GM23338 (cell line): ENCODE data around the gene MAD1L1.

Source experiments
- CREB1 ChIP-seq: fragments of 250-450 bp; sonication (Bioruptor Pico); IDR thresholded peaks from 2 replicates; pipeline ENCODE4 v1.5.0; 2020; ENCODE audit warnings: low read depth, mild to moderate bottlenecking, moderate library complexity
- EZH2 ChIP-seq: fragments of 200-600 bp; sonication (generic); IDR thresholded peaks from one replicate; pipeline ENCODE4 v1.8.0; 2017; ENCODE audit warnings: antibody characterized with exemption, mild to moderate bottlenecking, low read depth; ENCODE audit not compliant: unreplicated experiment
- EZH2phosphoT487 ChIP-seq: fragments of 200-600 bp; sonication (generic); IDR thresholded peaks from one replicate; pipeline ENCODE4 v1.8.1; 2018; ENCODE audit warnings: antibody characterized with exemption; ENCODE audit not compliant: unreplicated experiment
- JUNB ChIP-seq: IDR thresholded peaks from one replicate; pipeline ENCODE4 v1.6.1; 2016; ENCODE audit warnings: antibody characterized with exemption; ENCODE audit not compliant: unreplicated experiment
- POLR2AphosphoS5 ChIP-seq: IDR thresholded peaks from 2 replicates; pipeline ENCODE4 v1.6.1; 2016; ENCODE audit warnings: antibody characterized with exemption, low read depth
- STAT1 ChIP-seq: IDR thresholded peaks from one replicate; pipeline ENCODE4 v1.6.1; 2016; ENCODE audit warnings: antibody characterized with exemption; ENCODE audit not compliant: unreplicated experiment
- ZNF331 ChIP-seq: fragments of 250-450 bp; sonication (Bioruptor Pico); IDR thresholded peaks from 2 replicates; pipeline ENCODE4 v1.5.0; 2020; ENCODE audit warnings: low read depth, mild to moderate bottlenecking, moderate library complexity
- TF ChIP-seq, protein P1 (sequence below), 2 experiments: fragments of 200-600 bp in 1 of 2; sonication (generic) in 1 of 2; conservative IDR thresholded peaks; 2 replicates each; pipeline versions ENCODE4 v1.5.1 to v1.6.1; 2016 to 2017; ENCODE audit warnings: antibody characterized with exemption in 2 of 2, low read depth in 2 of 2, mild to moderate bottlenecking in 2 of 2, moderate library complexity in 1 of 2
- TF ChIP-seq, protein P2 (sequence below): IDR thresholded peaks from one replicate; pipeline ENCODE4 v1.6.1; 2018; ENCODE audit warnings: antibody characterized with exemption; ENCODE audit not compliant: unreplicated experiment
- TF ChIP-seq, protein P3 (sequence below): fragments of 250-450 bp; sonication (Bioruptor Pico); IDR thresholded peaks from 2 replicates; pipeline ENCODE4 v1.5.0; 2020; ENCODE audit warnings: mild to moderate bottlenecking, moderate library complexity

DNA sequence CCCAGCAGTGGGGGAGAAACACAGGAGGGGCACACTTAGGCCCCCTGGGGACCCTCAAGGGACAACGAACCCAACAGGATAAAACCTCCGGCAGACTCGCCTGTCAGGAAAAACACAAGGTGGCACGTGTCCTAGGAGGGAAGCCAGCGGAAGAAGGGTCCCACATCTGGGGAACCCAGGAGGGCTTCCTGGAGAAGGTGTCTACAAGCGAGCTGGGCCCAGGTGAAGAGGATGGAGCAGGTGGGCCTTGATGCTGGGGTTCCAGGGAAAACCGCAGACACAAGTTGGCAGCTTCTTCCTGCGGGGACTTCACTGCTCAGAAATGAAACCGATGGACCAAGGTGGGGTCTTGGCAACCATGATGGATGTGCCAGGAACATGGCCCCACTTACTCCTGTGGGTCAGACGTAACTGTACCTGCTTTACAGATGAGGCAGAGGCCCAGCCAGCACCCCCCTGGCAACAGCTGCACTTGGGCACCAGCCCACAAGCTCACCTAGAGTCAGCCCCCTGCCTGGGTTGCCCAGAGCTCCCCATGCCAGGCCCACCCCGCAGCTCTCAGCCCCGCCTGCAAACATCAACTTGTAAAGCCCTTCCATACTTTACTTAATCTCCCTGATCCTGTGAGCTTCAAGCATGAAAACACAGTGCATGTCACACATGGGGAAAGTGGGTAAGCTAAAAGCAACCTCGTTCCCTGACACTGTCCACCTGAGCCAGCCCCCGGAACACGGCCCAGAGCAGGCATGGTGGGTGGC lies 337.7 kb downstream of the MAD1L1 start:
- TF ChIP-seq, protein P1, sequence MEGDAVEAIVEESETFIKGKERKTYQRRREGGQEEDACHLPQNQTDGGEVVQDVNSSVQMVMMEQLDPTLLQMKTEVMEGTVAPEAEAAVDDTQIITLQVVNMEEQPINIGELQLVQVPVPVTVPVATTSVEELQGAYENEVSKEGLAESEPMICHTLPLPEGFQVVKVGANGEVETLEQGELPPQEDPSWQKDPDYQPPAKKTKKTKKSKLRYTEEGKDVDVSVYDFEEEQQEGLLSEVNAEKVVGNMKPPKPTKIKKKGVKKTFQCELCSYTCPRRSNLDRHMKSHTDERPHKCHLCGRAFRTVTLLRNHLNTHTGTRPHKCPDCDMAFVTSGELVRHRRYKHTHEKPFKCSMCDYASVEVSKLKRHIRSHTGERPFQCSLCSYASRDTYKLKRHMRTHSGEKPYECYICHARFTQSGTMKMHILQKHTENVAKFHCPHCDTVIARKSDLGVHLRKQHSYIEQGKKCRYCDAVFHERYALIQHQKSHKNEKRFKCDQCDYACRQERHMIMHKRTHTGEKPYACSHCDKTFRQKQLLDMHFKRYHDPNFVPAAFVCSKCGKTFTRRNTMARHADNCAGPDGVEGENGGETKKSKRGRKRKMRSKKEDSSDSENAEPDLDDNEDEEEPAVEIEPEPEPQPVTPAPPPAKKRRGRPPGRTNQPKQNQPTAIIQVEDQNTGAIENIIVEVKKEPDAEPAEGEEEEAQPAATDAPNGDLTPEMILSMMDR (conservative IDR thresholded peaks at IDR 0.05; ENCODE audit: low read depth in 2 of 2) = no peak
- no peak for TF ChIP-seq JUNB
- no peak for TF ChIP-seq POLR2AphosphoS5
- TF ChIP-seq EZH2 = no peak
- no peak for TF ChIP-seq EZH2phosphoT487
- TF ChIP-seq, protein P2, sequence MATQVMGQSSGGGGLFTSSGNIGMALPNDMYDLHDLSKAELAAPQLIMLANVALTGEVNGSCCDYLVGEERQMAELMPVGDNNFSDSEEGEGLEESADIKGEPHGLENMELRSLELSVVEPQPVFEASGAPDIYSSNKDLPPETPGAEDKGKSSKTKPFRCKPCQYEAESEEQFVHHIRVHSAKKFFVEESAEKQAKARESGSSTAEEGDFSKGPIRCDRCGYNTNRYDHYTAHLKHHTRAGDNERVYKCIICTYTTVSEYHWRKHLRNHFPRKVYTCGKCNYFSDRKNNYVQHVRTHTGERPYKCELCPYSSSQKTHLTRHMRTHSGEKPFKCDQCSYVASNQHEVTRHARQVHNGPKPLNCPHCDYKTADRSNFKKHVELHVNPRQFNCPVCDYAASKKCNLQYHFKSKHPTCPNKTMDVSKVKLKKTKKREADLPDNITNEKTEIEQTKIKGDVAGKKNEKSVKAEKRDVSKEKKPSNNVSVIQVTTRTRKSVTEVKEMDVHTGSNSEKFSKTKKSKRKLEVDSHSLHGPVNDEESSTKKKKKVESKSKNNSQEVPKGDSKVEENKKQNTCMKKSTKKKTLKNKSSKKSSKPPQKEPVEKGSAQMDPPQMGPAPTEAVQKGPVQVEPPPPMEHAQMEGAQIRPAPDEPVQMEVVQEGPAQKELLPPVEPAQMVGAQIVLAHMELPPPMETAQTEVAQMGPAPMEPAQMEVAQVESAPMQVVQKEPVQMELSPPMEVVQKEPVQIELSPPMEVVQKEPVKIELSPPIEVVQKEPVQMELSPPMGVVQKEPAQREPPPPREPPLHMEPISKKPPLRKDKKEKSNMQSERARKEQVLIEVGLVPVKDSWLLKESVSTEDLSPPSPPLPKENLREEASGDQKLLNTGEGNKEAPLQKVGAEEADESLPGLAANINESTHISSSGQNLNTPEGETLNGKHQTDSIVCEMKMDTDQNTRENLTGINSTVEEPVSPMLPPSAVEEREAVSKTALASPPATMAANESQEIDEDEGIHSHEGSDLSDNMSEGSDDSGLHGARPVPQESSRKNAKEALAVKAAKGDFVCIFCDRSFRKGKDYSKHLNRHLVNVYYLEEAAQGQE = no peak
- no peak for TF ChIP-seq CREB1 (CRISPR knock-in tag)
- TF ChIP-seq ZNF331 (CRISPR knock-in tag) = no peak
- TF ChIP-seq, protein P3, sequence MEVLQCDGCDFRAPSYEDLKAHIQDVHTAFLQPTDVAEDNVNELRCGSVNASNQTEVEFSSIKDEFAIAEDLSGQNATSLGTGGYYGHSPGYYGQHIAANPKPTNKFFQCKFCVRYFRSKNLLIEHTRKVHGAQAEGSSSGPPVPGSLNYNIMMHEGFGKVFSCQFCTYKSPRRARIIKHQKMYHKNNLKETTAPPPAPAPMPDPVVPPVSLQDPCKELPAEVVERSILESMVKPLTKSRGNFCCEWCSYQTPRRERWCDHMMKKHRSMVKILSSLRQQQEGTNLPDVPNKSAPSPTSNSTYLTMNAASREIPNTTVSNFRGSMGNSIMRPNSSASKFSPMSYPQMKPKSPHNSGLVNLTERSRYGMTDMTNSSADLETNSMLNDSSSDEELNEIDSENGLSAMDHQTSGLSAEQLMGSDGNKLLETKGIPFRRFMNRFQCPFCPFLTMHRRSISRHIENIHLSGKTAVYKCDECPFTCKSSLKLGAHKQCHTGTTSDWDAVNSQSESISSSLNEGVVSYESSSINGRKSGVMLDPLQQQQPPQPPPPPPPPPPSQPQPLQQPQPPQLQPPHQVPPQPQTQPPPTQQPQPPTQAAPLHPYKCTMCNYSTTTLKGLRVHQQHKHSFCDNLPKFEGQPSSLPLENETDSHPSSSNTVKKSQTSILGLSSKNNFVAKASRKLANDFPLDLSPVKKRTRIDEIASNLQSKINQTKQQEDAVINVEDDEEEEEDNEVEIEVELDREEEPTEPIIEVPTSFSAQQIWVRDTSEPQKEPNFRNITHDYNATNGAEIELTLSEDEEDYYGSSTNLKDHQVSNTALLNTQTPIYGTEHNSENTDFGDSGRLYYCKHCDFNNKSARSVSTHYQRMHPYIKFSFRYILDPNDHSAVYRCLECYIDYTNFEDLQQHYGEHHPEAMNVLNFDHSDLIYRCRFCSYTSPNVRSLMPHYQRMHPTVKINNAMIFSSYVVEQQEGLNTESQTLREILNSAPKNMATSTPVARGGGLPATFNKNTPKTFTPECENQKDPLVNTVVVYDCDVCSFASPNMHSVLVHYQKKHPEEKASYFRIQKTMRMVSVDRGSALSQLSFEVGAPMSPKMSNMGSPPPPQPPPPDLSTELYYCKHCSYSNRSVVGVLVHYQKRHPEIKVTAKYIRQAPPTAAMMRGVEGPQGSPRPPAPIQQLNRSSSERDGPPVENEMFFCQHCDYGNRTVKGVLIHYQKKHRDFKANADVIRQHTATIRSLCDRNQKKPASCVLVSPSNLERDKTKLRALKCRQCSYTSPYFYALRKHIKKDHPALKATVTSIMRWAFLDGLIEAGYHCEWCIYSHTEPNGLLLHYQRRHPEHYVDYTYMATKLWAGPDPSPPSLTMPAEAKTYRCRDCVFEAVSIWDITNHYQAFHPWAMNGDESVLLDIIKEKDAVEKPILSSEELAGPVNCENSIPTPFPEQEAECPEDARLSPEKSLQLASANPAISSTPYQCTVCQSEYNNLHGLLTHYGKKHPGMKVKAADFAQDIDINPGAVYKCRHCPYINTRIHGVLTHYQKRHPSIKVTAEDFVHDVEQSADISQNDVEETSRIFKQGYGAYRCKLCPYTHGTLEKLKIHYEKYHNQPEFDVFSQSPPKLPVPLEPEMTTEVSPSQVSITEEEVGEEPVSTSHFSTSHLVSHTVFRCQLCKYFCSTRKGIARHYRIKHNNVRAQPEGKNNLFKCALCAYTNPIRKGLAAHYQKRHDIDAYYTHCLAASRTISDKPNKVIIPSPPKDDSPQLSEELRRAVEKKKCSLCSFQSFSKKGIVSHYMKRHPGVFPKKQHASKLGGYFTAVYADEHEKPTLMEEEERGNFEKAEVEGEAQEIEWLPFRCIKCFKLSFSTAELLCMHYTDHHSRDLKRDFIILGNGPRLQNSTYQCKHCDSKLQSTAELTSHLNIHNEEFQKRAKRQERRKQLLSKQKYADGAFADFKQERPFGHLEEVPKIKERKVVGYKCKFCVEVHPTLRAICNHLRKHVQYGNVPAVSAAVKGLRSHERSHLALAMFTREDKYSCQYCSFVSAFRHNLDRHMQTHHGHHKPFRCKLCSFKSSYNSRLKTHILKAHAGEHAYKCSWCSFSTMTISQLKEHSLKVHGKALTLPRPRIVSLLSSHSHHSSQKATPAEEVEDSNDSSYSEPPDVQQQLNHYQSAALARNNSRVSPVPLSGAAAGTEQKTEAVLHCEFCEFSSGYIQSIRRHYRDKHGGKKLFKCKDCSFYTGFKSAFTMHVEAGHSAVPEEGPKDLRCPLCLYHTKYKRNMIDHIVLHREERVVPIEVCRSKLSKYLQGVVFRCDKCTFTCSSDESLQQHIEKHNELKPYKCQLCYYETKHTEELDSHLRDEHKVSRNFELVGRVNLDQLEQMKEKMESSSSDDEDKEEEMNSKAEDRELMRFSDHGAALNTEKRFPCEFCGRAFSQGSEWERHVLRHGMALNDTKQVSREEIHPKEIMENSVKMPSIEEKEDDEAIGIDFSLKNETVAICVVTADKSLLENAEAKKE (CRISPR knock-in tag) = no peak
- no peak for TF ChIP-seq STAT1
